AG09309 (cell line): ENCODE data around the gene ACVR1.
"Not testable (repeated sequence)": the region's sequence is repeated elsewhere in the genome, so short reads cannot be mapped to it uniquely, and the experiment has no call there.

Experiments used
- DNase-seq: peaks from one replicate; pipeline ENCODE4 v3.0.0-alpha.2; 2010; ENCODE audit warnings: low read depth
- H3K4me3 ChIP-seq: 2 replicates; pipeline ENCODE4 v1.5.1; 2011; ENCODE audit warnings: mild to moderate bottlenecking, low read depth, low read length, moderate library complexity; ENCODE audit not compliant: control insufficient read depth
- TF ChIP-seq, protein P1 (sequence below): IDR thresholded peaks from 2 replicates; pipeline ENCODE4 v1.5.1; 2011; ENCODE audit warnings: mild to moderate bottlenecking, low read depth, low read length, inconsistent platforms; ENCODE audit not compliant: insufficient read depth, control insufficient read depth; ENCODE audit errors: missing control alignments

Gene ACVR1

GRCh38 chr2:157830696-157831570, 45.2 kb downstream of the ACVR1 start:
- DNase-seq: peak; percentile 73
- TF ChIP-seq, protein P1, sequence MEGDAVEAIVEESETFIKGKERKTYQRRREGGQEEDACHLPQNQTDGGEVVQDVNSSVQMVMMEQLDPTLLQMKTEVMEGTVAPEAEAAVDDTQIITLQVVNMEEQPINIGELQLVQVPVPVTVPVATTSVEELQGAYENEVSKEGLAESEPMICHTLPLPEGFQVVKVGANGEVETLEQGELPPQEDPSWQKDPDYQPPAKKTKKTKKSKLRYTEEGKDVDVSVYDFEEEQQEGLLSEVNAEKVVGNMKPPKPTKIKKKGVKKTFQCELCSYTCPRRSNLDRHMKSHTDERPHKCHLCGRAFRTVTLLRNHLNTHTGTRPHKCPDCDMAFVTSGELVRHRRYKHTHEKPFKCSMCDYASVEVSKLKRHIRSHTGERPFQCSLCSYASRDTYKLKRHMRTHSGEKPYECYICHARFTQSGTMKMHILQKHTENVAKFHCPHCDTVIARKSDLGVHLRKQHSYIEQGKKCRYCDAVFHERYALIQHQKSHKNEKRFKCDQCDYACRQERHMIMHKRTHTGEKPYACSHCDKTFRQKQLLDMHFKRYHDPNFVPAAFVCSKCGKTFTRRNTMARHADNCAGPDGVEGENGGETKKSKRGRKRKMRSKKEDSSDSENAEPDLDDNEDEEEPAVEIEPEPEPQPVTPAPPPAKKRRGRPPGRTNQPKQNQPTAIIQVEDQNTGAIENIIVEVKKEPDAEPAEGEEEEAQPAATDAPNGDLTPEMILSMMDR: no peak
- H3K4me3 ChIP-seq: no peak overlapping the region

GRCh38 chr2:157830266-157830665, 45.9 kb downstream of the ACVR1 start:
- no peak for DNase-seq
- TF ChIP-seq, protein P1: no peak
- H3K4me3 ChIP-seq: no peak overlapping the region

DNA sequence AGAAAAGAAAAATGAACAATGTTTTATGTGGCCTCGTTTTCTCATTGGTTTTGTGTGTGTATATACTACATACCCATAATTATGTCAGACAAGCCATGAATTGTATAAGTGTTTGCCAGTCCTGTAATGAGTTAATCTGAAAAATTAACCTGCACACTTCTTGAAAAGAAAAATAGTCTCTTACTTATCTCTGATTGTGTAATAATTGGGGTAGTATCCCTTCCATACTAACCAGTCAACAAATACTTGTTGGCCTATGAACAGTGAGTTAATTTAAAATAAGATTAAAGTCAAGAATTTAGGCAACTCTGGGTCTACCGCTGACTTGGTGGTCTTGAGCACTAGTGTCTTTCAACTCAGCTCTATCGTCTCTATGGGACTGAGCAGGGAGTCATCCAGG, 48.8 kb downstream of the ACVR1 start:
- H3K4me3 ChIP-seq: no peak overlapping the region
- TF ChIP-seq, protein P1: no peak
- no peak for DNase-seq

GRCh38 chr2:157826644-157827043, 49.5 kb downstream of the ACVR1 start:
- H3K4me3 ChIP-seq, DNase-seq: not testable (repeated sequence)

- TF ChIP-seq, protein P1: no peak
- DNase-seq: peak; percentile 90
- H3K4me3 ChIP-seq: no peak overlapping the region
Measured at GRCh38 chr2:157825885-157826284, 50.2 kb downstream of the ACVR1 start.

GRCh38 chr2:157822993-157823392, 53.1 kb downstream of the ACVR1 start:
- TF ChIP-seq, protein P1: no peak
- no peak overlapping the region for H3K4me3 ChIP-seq
- DNase-seq: no peak

DNA sequence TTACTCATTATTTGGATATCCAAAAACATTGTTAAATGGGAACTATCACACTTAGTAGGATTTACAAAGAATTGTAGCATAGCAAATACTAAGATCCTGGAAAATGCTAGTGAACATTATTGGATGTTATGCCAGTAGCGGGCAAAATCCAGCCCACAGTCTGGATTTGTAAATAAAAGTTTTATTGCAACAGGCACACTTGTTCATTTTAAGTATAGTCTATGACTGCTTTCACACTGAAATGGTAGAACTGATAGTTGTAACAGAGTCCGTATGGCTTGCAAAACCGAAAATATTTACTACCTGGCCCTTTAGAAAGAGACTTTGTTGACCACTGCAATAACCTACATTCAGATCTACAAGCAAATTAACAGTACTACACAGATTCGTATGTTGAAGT, 53.6 kb downstream of the ACVR1 start:
- DNase-seq: no peak
- TF ChIP-seq, protein P1: no peak
- H3K4me3 ChIP-seq: no peak overlapping the region
